Mesothelial cell of epicardium (in vitro differentiated cells): Measurements from ENCODE around the gene ATRNL1. TPM values are rescaled to one million over a fixed set of nuclear protein-coding genes. Genes with fewer than 3 reads are reported as not detected.

Source experiments
- DNase-seq, 2 experiments: peaks; one replicate each; pipeline ENCODE4 v3.0.0; 2021; ENCODE audit warnings: low spot score in 2 of 2; ENCODE audit not compliant: unreplicated experiment in 2 of 2
- H3K27ac Mint-ChIP-seq: 2 replicates; pipeline ENCODE4 v1.8.0; 2021; ENCODE audit warnings: mixed read lengths
- H3K27me3 Mint-ChIP-seq: 2 replicates; pipeline ENCODE4 v1.8.0; 2021; ENCODE audit warnings: low read depth, mixed read lengths
- H3K36me3 Mint-ChIP-seq: 2 replicates; pipeline ENCODE4 v1.8.0; 2021; ENCODE audit warnings: mixed read lengths
- H3K4me1 Mint-ChIP-seq: 2 replicates; pipeline ENCODE4 v1.8.0; 2021; ENCODE audit warnings: mixed read lengths
- H3K4me3 Mint-ChIP-seq: 2 replicates; pipeline ENCODE4 v1.8.0; 2021; ENCODE audit warnings: mild to moderate bottlenecking, moderate library complexity, mixed read lengths
- H3K9me3 Mint-ChIP-seq: 2 replicates; pipeline ENCODE4 v1.8.0; 2021; ENCODE audit warnings: mixed read lengths
- total RNA-seq: library from RNA; stranded (reverse); gene quantifications from 3 replicates; pipeline ENCODE4 v1.2.1, GENCODE V29; 2021
- TF ChIP-seq, protein P1 (sequence below): fragments of 200-600 bp; sonication (generic); IDR thresholded peaks from one replicate; pipeline ENCODE4 v1.5.0; 2021; ENCODE audit warnings: antibody characterized with exemption; ENCODE audit not compliant: unreplicated experiment

ATRNL1 gene
- total RNA-seq, 1 donor from 2014 or later = 39.6 TPM

DNA sequence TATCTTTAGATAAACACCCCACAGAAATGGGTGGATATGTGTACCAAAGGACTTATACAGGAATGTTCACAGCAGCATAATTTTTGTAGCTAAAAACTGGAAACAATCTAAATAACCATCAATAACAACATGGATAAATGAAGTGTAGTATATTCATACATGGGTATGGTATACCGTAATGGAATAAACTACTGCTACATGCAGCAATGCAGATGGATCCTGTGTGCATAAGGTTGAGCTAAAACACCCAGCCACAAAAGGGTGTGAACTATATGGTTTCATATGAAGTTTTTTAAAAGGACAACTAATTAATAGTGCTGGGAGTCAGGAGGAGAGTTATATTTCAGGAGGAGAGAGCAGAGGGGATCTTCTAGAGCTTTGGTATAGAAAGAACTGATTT is 790.2 kb downstream of the ATRNL1 start:
- no peak for DNase-seq
- peaks cover 6% of the 10 kb centered on the region for H3K4me1 Mint-ChIP-seq
- H3K27me3 Mint-ChIP-seq = peaks cover 2% of the 10 kb centered on the region
- H3K27ac Mint-ChIP-seq = no peak overlapping the region
- TF ChIP-seq, protein P1, sequence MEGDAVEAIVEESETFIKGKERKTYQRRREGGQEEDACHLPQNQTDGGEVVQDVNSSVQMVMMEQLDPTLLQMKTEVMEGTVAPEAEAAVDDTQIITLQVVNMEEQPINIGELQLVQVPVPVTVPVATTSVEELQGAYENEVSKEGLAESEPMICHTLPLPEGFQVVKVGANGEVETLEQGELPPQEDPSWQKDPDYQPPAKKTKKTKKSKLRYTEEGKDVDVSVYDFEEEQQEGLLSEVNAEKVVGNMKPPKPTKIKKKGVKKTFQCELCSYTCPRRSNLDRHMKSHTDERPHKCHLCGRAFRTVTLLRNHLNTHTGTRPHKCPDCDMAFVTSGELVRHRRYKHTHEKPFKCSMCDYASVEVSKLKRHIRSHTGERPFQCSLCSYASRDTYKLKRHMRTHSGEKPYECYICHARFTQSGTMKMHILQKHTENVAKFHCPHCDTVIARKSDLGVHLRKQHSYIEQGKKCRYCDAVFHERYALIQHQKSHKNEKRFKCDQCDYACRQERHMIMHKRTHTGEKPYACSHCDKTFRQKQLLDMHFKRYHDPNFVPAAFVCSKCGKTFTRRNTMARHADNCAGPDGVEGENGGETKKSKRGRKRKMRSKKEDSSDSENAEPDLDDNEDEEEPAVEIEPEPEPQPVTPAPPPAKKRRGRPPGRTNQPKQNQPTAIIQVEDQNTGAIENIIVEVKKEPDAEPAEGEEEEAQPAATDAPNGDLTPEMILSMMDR = no peak
- H3K9me3 Mint-ChIP-seq = no peaks in the 10 kb centered on the region
- H3K36me3 Mint-ChIP-seq = peaks cover 2% of the 10 kb centered on the region
- H3K4me3 Mint-ChIP-seq = no peak overlapping the region

DNA sequence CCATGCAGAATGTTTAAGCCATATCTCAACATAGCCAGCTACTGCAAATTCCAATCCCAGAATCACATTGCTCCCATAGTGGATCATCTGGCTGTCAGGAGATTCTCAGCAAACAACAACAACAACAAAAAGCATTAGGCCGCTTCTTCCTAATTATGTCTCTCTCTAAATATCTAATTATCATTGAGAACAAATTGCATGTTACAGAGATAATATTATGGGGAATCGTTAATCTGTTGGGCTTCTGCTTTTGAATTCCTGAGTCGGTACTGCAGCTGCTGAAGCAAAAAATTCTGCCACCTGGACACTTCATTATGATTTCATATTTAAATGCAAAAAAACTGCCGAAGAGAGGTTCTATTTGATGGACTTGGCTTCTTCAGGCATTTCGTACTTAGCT is 791.2 kb downstream of the ATRNL1 start:
- H3K27me3 Mint-ChIP-seq = peaks cover 2% of the 10 kb centered on the region

DNA sequence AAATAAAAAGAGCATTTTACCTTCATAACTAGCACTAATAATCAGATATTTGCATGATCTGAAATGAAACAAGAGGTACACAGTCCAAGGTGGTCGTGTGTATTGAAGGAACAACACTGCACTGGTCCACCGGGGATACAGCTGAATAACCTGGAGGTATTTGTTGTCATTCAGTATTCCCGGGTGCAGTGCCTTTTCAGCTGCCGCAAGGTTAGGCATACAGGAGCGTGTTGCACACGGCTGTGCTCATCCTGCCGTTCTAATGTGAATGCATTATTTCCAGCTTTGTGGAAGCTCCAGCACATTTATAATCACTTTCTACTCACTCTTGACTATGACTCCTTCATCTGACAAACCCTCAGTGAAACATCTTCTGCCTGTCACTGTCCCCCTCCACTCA is 802.0 kb downstream of the ATRNL1 start:
- Mint-ChIP-seq H3K36me3 (no peaks in the 10 kb centered on the region), H3K27ac (no peak overlapping the region)
- TF ChIP-seq, protein P1 = no peak

More for the DNA sequence above, 791.2 kb downstream of the ATRNL1 start:
- H3K27ac Mint-ChIP-seq = no peak overlapping the region
- TF ChIP-seq, protein P1 = no peak
- H3K9me3 Mint-ChIP-seq = no peaks in the 10 kb centered on the region
- no peak overlapping the region for H3K4me3 Mint-ChIP-seq
- H3K36me3 Mint-ChIP-seq = peaks cover 2% of the 10 kb centered on the region
- DNase-seq = no peak
- peaks cover 4% of the 10 kb centered on the region for H3K4me1 Mint-ChIP-seq

DNA sequence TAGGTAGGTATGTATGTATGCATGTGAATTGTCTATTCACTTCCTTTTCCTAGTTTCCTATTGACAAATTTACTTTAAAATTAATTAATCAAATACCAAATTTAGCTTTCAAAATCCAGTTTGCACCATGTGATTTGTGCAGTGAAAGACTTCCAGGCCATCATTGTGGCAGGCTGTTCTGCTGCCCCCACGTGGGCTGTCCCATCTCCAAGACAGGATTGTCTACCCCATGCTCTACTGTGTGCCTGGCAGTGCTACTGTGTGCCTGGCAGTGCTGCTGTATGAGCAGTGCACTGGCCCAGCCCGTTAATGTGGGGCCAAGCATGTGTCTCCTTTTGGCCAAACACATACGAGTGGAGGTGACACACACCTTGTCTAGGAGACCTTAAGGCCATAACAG is 805.1 kb downstream of the ATRNL1 start:
- Mint-ChIP-seq H3K9me3 (no peaks in the 10 kb centered on the region), H3K4me1 (peaks cover 26% of the 10 kb centered on the region), H3K36me3 (no peaks in the 10 kb centered on the region), H3K27me3 (peaks cover 11% of the 10 kb centered on the region), H3K27ac (no peak overlapping the region), H3K4me3 (no peak overlapping the region)
- DNase-seq = no peak
- TF ChIP-seq, protein P1 = no peak

More for the DNA sequence above, 802.0 kb downstream of the ATRNL1 start:
- H3K27me3 Mint-ChIP-seq = peaks cover 11% of the 10 kb centered on the region
- no peaks in the 10 kb centered on the region for H3K9me3 Mint-ChIP-seq
- H3K4me3 Mint-ChIP-seq = no peak overlapping the region
- peaks cover 6% of the 10 kb centered on the region for H3K4me1 Mint-ChIP-seq
- no peak for DNase-seq

DNA sequence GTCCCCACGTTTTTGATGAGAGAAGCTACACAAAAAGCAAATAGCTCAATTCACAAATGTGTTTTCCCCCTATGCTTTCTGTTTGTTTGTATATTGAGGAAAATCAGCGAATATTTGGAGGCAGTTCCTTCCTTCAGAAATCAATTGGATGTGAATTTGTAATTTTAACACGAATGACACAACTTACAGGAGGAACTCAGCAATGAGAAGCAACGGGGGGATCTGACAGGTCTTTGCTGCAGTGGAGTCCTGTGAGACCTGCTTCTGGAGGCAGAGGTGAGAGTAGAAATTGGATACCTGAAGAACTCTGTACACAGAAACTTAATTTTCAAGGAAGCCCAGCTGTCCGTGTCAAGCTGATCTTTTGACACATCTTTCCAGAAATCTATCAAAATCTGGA is 809.4 kb downstream of the ATRNL1 start:
- no peaks in the 10 kb centered on the region for H3K36me3 Mint-ChIP-seq

More for the DNA sequence above, 809.4 kb downstream of the ATRNL1 start:
- peaks cover 55% of the 10 kb centered on the region for H3K4me1 Mint-ChIP-seq
- no peak overlapping the region for H3K4me3 Mint-ChIP-seq
- H3K9me3 Mint-ChIP-seq = no peaks in the 10 kb centered on the region
- DNase-seq = no peak
- H3K27me3 Mint-ChIP-seq = no peaks in the 10 kb centered on the region
- H3K27ac Mint-ChIP-seq = no peak overlapping the region
- TF ChIP-seq, protein P1 = no peak
